ENCODE measurements around the gene RPS25. TPM values are rescaled to one million over a fixed set of nuclear protein-coding genes. Genes with fewer than 3 reads are reported as not detected.
"Not testable (repeated sequence)": the region's sequence is repeated elsewhere in the genome, so short reads cannot be mapped to it uniquely, and the experiment has no call there.

The RPS25 gene
- total RNA-seq, 6 experiments from 2014 or later: 326 to 822 (median 376) TPM

GRCh38 chr11:119023741-119024140, 5.6 kb upstream of the RPS25 start:
- H3K27ac ChIP-seq: peak overlapping the region in 1 of 3 donors; percentile 62
- TF ChIP-seq CTCF (IDR thresholded peaks at IDR 0.05) (no peak), POLR2A (IDR thresholded peaks at IDR 0.05) (no peak)
- intact Hi-C loops (cut with DNase I): no loop called here
- DNase-seq (no peak), ATAC-seq (no peak)
- H3K36me3 ChIP-seq: peaks cover 0 to 32% (median 15%) of the 10 kb centered on the region in 4 donors
- no peaks in the 10 kb centered on the region for H3K9me3 ChIP-seq
- H3K4me3 ChIP-seq: no peak overlapping the region
- peaks cover 0 to 76% (median 31%) of the 10 kb centered on the region in 4 donors for H3K4me1 ChIP-seq
- no peaks in the 10 kb centered on the region for H3K27me3 ChIP-seq

- H3K4me3 ChIP-seq: no peak overlapping the region
- peaks cover 0 to 38% (median 10%) of the 10 kb centered on the region in 4 donors for H3K36me3 ChIP-seq
- no peak for ATAC-seq
- H3K27me3 ChIP-seq: no peaks in the 10 kb centered on the region
- 23% methylated on average over 4 of the region's 5 CpGs for WGBS (ENCODE audit: insufficient coverage, low coverage, low lambda C conversion rate, missing lambda C conversion rate)
- peak overlapping the region; percentile 16 to 61 (median 45) for H3K27ac ChIP-seq
- H3K9me3 ChIP-seq: no peaks in the 10 kb centered on the region
- no peak for TF ChIP-seq CTCF (IDR thresholded peaks at IDR 0.05)
- TF ChIP-seq POLR2A (IDR thresholded peaks at IDR 0.05): no peak
- no peak for DNase-seq
- intact Hi-C loops (cut with DNase I): no loop called here
- H3K4me1 ChIP-seq: peaks cover 0 to 78% (median 35%) of the 10 kb centered on the region in 4 donors
Observed at GRCh38 chr11:119021631-119022030, 3.5 kb upstream of the RPS25 start.

- Histone ChIP-seq H3K27me3 (no peaks in the 10 kb centered on the region), H3K27ac (peak overlapping the region in 1 of 3 donors; percentile 85), H3K4me1 (peaks cover 0 to 68% (median 31%) of the 10 kb centered on the region in 4 donors), H3K36me3 (peaks cover 0 to 45% (median 14%) of the 10 kb centered on the region in 4 donors), H3K4me3 (peak overlapping the region; percentile 77 to 90 (median 81)), H3K9me3 (no peaks in the 10 kb centered on the region)
- ATAC-seq (no peak), DNase-seq (no peak)
- intact Hi-C loops (cut with DNase I): no loop called here
- TF ChIP-seq CTCF (IDR thresholded peaks at IDR 0.05) (no peak), POLR2A (IDR thresholded peaks at IDR 0.05) (no peak)
- 20% methylated on average over 2 of the region's 2 CpGs for WGBS (ENCODE audit: insufficient coverage, low coverage, low lambda C conversion rate, missing lambda C conversion rate)
Observed at GRCh38 chr11:119019996-119020395, 1.9 kb upstream of the RPS25 start.

- Histone ChIP-seq H3K36me3 (peaks cover 0 to 43% (median 15%) of the 10 kb centered on the region in 4 donors), H3K4me3 (peak overlapping the region; percentile 77 to 90 (median 81)), H3K27ac (peak overlapping the region in 2 of 3 donors; percentile 85), H3K4me1 (peaks cover 0 to 41% (median 17%) of the 10 kb centered on the region in 4 donors)
- ATAC-seq; H3K27me3 ChIP-seq; intact Hi-C loops (cut with DNase I); H3K9me3 ChIP-seq; DNase-seq: not testable (repeated sequence)
- WGBS (ENCODE audit: insufficient coverage, low coverage, low lambda C conversion rate, missing lambda C conversion rate): 2% methylated on average over 10 of the region's 10 CpGs
Observed at GRCh38 chr11:119017377-119017776, 766 bp downstream of the RPS25 start.

GRCh38 chr11:119016216-119017009, 1.7 kb downstream of the RPS25 start:
- peaks cover 0 to 46% (median 15%) of the 10 kb centered on the region in 4 donors for H3K36me3 ChIP-seq
- DNase-seq: no peak
- WGBS (ENCODE audit: insufficient coverage, low coverage, low lambda C conversion rate, missing lambda C conversion rate): 57% methylated on average over 12 of the region's 14 CpGs
- H3K4me3 ChIP-seq: peak overlapping the region in 1 of 3 donors; percentile 90
- TF ChIP-seq POLR2A (IDR thresholded peaks at IDR 0.05) (no peak), CTCF (IDR thresholded peaks at IDR 0.05) (no peak)
- no peak for ATAC-seq
- intact Hi-C loops (cut with DNase I): no loop called here
- no peaks in the 10 kb centered on the region for H3K9me3 ChIP-seq
- peaks cover 0 to 32% (median 14%) of the 10 kb centered on the region in 4 donors for H3K4me1 ChIP-seq
- H3K27ac ChIP-seq: no peak overlapping the region
- H3K27me3 ChIP-seq: no peaks in the 10 kb centered on the region

Measured in right lobe of liver (tissue), 6 donors.